H1 (cell line): ENCODE data around the gene ACTN4. TPM values are rescaled to one million over a fixed set of nuclear protein-coding genes. Genes with fewer than 3 reads are reported as not detected.

Source experiments
- KDM1A ChIP-seq: fragments of 200-600, 300-600 bp; sonication (generic); IDR thresholded peaks from 2 replicates; pipeline ENCODE4 v1.7.1; 2016; ENCODE audit warnings: mild to moderate bottlenecking, low read length, borderline replicate concordance
- RBBP5 ChIP-seq: IDR thresholded peaks from 2 replicates; pipeline ENCODE4 v1.7.1; 2012; ENCODE audit warnings: low read depth, mild to moderate bottlenecking, inconsistent platforms, low read length, moderate library complexity, borderline replicate concordance
- YY1 ChIP-seq: IDR thresholded peaks from 2 replicates; pipeline ENCODE4 v1.6.1; 2011; ENCODE audit warnings: low read depth, mild to moderate bottlenecking, low read length
- polyA plus RNA-seq, 7 experiments: library from polyadenylated mRNA; depleted of rRNA in 3 of 7; stranded (reverse) in 5 of 7; unstranded in 2 of 7; fragments of >200 nt in 5 of 7; fragments of 200-250 nt in 2 of 7; gene quantifications; 1 replicate in 5 of 7; 2 replicates in 1 of 7; 4 replicates in 1 of 7; pipeline versions ENCODE4 v1.2.1 to v1.2.3, GENCODE V29; 2011 to 2013; ENCODE audit warnings: missing spikeins in 2 of 7, mixed read lengths in 2 of 7
- total RNA-seq: library from RNA; stranded (reverse); fragmentation: NEBNext Ultra II Directional; extraction: Animal tissue kit (Norgen Biotek cat#: 25700); gene quantifications from 2 replicates; pipeline ENCODE4 v1.2.1, GENCODE V29; 2021

ACTN4 gene
- total and polyA plus RNA-seq, 2 of the 8 experiments (the other 6 are each of a cell fraction or from before 2014, with no cell fraction given) = 211 to 520 TPM

DNA sequence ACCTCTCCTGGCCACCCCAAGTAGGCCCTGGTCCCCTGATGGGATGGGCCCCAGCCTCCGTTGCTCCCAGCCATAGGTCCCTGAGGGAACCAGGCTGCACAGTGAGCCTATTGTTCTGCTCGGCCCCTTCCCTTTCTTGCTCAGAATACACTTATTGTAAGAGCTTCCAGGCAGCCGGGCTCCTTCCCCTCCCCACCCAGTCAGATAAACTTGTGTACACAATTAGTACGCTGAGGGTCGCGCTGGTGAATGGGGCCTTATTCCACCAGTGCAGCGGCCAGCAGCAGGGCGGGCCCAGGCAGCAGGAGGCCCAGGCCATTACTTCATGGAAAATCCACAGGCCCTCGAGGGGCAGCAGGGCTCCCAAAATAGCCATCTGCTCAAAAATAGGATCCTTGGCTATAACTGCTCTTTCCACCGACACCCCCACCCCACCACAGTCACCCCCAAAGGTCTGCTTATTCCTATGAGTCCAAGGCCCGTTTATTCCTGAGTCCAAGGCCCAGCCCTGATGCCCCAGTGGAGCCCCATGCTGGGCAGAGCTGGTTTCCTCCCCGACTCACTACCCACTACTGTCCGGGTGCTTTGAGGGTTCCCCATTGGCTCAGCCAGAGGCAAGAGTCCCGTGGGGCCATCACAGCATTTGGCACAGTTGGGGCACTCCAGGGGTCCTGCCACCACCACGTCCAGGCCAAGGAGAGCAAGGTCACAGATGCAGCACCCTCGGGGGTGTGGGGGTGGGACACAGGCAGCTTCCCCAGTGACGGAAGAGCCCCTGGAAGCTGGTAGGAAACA lies 74.7 kb downstream of the ACTN4 start (continued):
- no peak for TF ChIP-seq RBBP5
- TF ChIP-seq KDM1A = no peak
- TF ChIP-seq YY1 = no peak
